Measurements from ENCODE around the gene TFCP2L1.
"Not testable (repeated sequence)": the region's sequence is repeated elsewhere in the genome, so short reads cannot be mapped to it uniquely, and the experiment has no call there.

TFCP2L1 gene

DNA sequence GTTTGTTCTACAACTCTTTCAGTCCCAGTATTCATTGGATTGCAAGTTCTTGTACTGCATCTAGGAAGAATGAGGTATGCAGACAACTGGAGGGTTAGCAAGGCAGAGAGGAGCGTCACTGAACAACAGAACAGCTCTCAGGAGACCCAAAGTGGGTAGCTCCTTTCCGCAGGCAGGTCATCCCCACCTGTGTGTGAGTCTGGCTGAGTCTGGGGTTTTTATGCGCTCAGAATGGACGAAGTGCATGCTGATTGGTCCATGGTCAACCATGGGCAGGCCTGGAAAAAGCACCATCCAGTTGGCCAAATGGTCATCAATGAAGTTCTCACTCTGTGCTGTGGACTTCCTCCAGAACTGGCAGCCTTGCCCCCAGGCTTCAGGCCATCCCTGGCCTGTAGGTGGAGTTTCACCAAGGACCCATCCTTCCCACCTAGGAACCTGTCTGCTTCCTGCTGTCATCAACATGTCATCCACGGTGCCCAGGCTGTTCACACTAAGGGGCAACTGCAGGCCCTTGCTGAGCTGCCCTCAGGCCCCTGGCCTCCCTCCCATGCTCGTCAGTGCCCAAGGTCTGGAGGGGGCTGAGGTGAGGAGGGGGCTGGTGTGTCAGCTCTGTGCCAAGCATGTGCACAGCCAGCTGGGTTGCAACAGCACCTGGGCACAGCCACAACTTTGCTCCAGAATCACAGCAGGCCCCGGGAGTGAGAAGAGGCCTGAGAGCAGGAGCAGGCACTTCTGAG is 11.1 kb upstream of the TFCP2L1 start:
- no peak for DNase-seq

DNA sequence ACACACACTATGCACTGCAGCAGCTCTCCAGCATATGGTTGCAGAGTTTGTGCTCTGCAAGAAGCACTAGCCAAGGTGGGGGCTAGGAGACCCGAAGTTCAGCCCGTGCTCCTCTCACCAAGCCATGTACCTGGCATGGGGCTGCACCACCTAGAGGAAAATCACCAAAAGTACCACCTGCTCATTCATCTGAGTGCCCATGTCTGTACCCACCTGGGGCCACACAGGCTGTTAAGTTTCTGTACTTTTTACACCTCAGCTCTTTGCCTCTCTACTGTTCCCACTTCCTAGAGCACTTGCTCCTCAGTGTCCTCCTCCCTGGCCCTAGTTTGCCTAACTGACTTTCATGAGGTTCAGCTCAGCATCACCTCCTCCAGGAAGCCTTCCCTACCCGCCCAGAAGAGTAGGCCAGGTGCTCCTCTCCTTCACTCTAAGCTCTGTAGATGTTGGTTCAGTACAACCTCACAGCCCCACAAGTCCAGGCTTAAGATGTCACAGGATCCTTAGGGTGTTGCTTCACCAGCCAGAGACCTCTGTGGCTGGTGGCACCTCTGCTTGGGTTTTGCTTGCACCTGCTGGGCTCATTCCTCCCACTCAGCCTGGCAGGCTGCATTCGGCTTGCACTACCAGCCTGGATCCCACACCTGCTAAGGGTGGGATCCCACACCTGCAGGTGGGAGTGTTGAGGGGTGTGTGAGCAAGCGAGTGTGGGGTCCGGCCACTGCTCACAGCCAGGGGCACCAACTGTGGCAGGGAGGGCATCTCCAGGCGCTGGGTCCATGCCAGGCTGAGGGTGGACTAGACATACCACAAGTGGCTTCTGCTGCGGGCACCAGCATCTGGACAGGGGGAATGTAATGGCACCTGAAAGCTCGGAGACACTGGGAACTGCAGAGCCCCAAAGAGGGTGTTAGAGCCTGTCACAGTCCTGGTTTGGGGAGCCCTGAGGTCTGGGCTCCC is 10.2 kb upstream of the TFCP2L1 start:
- DNase-seq: no peak

DNA sequence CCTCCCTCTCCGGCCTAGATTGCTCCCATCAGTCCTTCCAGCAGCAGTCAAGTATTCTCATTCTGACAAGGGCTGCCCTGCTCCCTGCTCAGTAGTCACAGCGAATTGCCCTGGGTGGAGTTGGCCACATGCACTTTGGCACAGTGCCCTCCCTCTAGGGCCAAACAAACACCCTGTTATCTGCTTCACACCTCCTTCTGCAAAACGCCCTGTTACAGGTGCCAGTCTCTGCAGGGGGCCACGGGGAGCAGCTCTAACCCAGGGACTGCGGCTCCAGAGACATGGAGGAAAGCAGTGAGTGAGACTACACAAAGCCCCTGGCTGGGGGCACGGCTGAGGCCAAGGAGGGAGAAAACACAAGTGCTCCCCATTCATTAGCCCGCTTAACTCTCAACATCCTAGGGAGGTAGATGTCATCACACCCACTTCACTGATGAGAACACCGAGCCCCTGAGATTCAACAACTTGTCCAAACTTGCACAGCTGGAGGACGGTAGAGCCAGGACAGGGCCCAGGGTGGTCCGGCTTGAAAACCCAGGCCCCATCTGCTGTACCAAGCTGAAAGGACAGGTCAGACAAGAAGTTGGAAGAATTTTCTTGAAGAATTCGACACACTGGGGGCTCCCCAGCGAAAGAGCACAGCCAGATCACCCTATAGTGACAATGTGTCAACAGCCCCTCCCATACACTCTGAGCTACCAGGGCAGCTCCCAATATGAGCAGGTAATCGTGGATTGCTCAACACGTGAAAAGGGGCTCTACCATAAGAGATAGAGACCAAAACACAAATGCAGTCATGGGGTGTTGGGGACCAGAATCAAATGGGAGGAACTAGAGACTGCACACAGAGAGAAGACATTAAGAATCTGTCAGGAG is 8.7 kb upstream of the TFCP2L1 start:
- no peak for DNase-seq

DNA sequence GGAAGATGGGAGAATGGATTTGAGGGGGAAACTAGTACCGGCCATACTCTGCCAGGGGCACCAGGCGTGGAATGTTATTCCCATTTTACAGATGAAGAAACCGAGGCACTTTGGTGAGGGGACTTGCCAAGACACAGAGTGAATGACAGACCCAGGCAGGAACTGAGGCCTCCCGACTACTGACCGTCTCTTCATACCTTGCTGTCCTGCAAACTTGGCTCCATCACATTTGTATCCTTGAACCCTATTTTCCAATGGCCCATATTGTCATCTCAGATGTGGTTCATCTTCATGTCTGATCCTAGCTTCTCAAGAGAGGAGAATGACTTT is 6.2 kb upstream of the TFCP2L1 start:
- no peak for DNase-seq

DNA sequence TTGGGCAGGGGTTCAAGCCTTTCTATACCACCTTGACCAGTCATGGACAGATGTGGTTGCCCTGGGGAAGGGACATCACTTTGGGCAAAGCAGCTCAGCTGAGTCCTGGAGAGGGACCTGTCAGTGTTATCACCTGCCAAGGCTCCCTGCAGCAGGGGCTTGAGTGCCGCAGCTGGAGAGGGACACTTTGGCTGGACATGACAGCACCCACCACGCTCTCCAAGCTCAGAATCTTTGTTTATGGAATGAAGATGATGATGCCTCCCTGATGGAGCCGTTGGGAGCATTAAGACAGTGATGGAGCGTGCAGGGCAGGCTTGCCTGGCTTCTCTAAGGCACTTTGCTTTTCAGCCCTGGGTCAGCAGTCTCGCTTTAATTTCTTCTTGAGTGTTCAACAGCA is 4.3 kb upstream of the TFCP2L1 start:
- DNase-seq: no peak

DNA sequence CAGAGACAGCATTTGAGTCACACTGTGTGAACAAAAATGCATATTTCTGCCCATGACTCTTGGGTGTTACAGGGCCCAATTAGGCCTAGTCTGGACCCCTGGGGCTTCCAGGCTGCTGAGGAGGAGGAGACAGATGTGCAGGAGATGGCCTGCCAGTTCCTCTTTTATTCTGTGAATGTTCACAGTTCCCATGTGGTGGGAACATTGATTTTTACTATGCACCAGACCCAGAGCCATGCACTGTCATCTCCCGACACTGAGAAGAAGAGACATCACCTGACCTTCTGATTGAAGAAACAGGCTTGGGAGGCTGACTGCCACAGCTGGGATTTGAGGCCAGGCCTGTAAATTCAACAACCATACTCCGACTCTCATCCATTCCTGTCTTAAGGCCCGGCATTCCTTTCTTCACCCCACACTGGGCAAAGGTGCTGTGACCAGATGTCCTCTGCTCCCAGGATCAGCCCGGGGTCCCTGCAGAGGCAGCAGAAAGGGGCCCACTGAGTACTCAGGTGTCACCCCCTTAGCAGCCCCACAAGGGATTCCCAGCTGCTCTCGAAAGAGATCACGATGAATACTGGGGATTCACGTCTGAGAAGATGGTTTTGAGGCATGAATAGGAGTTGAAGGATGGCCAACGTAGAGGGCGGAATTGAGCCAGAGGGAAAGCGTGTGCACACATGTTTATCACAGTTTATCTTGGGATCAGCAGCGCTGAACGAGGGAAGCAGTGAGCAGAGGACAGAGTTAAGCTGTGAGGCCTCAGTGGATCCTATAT is 3.6 kb upstream of the TFCP2L1 start:
- DNase-seq: no peak

DNA sequence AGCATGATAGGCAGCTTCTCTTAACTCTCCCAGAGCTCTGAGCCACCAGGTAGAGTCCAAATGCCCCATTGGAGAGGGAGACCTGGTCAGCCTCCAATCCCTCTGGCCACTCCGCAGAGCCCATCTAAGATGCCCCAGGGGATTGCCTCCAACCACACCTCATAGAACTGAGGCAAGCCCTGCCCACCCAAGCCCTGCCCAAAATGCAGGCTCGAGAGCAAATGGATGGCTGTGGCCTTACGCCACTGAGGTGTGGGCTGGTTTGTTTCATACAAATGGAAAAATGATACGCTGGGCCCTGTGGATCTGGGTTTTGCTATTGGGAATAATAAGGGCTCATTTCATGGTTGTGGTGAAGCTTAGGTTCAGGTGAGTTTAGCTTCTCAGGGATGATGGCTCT is 3.0 kb upstream of the TFCP2L1 start:
- no peak for DNase-seq

DNA sequence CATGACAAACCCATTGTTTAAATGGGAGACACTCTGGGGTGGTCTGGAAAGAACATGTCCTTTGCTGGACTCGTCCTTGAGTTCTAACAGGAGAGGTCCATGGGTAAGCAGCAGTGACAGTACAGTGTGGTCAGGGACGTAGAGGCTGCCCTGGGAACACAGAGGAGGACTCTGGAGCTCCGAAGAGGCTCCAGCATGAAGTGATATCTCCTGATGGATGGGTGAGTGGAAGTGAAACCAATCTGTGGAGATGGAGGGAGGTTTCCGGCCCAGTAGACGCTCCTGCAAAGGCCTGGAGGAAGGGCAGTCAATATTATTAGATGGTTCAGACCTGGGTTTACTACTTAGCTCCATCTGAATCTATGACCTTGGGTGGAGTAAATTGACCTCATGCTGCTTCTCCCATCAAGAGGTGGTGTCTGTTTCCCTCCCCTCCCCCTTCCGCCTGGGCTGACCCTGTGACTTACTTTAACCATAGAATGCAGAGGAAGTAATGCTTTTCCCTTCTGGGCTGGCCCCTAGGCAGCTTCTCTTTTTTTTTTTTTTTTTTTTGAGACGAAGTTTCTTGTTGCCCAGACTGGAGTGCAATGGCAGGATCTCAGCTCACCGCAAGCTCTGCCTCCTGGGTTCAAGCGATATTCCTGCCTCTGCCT is 2.3 kb upstream of the TFCP2L1 start:
- DNase-seq: no peak

DNA sequence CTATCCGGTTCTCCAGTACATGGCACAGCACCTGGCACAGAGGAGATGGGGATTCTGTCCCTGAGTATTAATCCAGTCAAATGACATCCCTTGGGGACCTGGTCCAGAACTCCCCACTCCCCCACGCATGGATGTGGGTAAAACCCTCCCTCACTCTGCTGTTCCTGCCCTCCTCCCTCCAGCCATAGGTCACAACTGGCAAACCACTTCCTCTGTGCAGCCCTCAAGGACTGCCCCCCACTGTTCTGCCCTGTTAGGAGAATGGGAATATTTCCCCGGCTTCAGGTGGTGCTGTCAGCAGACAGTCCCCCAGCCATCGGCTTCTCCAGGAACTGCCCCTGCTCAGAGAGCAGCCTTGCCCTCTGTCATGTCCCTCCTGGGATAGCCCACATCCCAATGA is 1.5 kb upstream of the TFCP2L1 start:
- DNase-seq: no peak

DNA sequence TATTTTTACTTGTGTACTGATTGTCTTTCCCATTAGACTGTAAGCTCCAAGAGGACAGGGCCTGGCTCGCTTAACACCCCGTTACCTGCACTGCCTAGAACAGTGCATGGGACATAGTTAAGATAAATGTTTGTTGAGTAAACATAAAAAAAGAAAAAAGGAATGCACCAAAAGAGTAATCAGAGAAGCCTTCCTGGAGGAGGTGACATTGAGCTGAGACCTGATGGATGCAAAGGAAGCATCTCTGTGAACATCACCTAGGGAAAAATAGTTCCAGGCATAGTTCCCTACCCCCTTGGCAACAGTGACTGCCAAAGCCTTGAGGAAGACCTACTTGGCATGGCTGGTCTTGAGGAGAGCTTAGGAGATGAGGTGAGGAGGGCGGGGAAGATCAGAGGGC is 924 bp upstream of the TFCP2L1 start:
- DNase-seq: no peak

DNA sequence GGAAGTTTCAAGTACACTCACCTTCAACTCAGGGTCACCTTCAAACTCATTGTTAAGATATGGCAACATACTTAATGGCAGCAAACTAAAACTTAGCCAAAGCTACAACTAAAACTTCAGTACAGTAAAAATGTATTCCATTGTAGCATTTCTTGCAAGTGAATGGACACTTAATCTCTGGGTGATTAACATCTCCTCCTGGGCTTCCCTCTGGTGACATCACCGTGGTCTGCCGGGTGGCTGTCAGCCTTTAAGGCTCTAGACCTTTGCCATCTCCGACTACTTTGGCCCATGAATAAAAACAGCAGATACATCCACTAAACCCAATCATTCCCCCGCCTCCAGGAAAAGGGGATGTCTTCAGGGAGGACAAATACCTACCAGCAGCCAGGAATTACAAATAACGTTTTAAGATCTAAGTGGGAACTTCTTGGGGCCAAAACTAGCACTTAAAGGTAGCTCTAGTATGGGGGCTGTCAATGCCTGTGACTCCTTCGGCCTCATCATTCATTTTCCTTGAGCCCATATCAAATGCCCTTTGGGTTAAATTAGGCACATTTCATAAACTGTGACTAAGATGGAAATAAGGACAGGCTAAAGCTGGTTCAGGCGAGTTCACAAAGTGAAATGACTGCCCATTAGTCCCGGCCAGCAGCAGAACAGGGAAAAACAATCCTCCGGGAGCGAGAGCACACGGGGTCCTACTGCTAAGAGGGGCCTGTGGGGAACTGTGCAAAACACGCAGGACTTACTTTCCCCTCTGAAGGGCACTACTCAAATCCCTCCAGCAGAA is 1.1 kb downstream of the TFCP2L1 start:
- no peak for DNase-seq

DNA sequence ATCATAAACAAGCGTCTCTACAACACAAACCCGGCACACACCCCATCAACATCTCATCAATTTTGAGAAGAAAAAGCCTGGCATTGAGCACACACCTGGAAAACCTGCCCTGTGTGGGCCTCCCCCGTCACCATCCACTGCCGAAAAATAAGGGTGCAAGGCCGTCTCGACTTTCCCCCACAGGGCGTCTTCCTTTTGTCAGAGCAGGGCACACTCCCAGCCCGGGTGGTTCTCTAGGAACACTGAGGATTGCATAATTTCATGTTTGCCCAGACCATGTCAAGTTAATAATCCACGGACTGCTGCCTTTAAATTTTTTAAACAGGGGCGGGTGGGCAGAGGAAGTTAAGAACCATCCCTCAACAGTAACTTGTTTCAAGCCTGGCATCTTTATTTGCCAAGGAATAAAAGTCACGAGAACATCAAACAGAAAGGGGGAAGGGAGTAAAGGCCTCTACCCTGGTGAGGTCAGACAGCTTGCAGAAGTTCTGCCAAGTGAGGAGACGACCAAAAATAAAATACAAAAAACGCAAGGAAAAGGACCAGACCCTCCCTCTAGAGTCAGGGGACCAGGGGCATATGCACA is 2.1 kb downstream of the TFCP2L1 start:
- DNase-seq: no peak

DNA sequence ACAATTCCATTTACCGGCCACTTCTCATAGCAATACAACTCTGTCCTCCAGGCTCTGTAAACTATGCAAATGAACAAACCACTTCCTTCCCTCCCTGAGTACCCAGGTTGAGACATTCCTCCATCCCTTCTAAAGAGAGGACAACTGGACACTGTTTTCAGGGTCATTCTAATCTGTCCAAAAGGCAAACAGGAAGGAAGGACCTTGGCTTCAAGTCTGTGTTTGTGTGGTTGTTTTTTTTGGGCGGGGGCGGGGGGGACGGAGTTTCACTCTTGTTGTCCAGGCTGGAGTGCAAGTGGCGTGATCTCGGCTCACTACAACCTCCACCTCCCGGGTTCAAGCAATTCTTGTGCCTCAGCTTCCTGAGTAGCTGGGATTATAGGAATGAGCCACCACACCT is 3.3 kb downstream of the TFCP2L1 start:
- DNase-seq: no peak

DNA sequence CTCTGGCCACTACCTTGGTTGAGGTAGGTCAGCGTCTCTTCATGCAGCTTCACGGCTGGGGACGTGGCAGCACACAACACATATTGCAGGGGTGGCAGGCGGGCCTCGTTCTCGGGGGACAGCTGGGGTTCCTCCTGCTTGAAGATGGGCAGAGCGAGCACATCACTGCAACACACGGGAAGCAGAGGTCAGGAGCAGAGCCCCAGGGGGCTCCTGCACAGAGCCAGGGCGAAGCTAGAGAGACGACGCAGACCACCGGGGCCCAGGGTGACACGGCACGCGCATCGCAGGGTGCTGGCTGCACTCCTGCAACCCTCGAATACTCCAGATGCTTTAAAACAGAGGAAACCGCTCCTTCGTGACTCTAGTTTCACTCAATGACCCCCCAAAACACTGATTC is 3.9 kb downstream of the TFCP2L1 start:
- DNase-seq: no peak

DNA sequence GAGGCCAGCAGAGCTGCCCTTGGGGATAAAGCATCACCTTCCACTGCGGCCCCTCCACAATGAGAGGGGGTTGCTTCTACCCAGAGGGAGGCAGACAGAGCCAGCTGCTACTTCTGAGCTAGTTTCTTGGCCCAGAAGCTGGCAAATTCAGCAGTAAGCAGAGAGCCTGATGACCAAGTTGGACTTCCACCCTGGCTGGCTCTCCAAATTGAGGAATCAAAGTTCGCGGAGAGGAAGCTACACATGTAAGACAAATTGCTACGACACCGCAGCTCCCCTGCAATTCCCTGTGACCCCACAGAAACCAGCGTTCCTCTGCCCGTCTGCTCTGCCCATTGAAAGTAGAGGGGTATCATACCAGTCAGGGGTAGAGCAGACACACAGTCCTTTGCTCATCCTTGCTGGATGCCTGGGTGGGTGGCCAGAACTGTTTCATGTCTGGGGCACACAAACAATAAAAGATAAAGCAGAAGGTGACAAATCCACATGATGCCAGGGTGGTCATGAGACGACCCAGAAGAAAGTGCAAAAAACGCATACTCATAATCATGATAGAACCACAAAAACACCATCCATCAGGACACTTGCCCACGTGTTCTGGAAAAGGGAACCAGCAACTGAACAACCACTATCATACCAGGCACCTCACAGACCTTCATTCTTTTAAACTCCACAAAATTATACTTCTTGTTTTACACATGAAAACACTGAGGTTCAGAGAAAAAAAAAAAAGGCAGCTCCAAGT is 5.4 kb downstream of the TFCP2L1 start:
- no peak for DNase-seq

DNA sequence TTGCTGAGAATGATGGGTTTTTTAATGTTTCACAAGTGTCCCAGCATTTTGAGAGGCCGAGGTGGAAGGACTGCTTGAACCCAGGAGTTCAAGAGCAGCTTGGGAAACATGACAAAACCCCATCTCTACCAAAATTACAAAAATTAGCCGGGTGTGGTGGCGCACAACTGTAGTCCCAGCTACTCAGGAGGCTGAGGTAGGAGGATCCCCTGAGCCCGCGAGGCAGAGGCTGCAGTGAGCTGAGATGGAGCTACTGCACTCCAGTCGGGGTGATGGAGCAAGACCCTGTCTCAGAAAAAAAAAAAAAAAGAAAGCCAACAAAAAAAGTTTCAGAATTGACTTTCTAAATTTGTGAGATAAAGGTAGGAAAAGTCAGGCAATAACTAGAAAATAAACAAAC is 8.7 kb downstream of the TFCP2L1 start:
- no peak for DNase-seq

DNA sequence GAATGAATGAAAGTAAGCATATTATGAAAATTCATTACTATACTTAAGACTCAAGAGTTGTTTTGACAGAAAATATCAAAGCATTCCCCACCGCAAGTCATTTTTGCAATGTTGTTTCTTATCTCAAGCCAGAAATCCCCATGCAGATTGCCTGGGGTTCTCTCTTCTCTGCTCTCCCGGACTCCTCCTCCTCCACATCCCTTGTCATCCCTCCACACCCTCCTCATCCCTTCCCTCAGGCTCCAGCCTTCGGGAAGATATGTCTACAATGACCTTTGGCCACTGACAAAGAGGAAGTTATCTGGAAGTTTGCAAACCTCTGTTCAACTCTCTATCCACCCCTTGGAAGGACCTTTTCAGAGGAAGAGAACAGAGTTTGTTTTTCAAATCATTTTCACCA is 11.9 kb downstream of the TFCP2L1 start:
- no peak for DNase-seq

DNA sequence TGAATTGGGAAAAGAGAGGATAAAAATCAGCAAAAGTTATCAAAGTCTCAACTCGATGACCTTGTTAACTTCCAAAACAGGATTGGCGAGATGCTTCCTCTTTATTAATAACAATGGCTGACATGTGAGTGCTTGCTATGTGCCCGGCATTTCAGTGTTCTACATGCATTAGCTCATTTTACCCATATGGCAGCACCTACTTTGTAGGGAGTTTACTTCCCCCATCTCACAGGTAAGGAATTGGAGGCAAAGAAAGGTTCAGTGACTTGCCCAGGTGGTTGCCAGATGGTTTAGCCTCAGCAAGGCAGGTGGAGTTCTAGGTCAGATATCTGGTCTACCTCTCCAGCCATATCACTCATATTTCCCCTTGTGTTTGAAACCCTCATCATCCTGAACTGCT is 12.4 kb downstream of the TFCP2L1 start:
- no peak for DNase-seq

DNA sequence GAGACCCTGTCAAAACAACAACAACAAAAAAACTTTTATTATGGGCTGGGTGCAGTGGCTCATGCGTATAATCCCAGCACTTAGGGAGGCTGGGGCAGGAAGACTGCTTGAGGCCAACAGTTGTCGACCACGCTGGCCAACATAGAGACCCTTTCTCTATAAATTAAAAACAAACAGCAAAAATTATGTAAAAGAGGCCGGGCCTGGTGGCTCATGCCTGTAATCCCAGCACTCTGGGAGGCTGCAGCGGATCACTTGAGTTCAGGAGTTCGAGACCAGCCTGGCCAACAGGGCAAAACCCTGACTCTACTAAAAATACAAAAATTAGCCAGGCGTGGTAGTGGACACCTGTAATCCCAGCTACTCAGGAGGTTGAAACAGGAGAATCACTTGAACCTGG is 15.6 kb downstream of the TFCP2L1 start:
- not testable (repeated sequence) for DNase-seq

DNA sequence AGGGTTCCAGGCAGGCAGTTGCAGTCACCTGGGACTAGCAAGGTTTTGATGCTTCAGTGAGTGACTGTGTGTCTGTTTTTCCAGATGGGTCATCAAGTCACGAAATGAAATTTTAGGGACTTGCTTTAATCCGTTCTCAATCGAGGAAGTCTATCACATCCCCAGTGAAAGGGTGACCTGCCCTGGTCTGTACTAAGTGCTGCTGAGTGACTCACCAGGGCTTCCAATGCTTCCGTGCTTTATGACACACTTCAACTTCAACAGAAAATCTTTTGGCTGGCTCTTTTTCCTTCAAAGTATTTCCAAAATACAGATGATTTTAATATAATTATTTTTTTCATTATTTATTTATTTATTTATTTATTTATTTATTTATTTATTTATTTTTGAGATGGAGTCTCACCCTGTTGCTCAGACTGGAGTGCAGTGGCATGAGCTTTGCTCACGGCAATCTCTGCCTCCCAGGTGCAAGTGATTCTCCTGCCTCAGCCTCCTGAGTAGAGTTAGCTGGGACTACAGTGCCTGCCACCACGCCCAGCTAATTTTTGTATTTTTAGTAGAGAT is 18.4 kb downstream of the TFCP2L1 start:
- no peak for DNase-seq

Data from NCI-H1417 treated with DMSO at 0.1 percent for 48 hours (cell line).